WTC11 (cell line): ENCODE results near the gene RBBP4.
"Not testable (repeated sequence)": the region's sequence is repeated elsewhere in the genome, so short reads cannot be mapped to it uniquely, and the experiment has no call there.

Source experiments
- ATF1 ChIP-seq: sonication (generic); formaldehyde crosslinking; IDR thresholded peaks from 2 replicates; pipeline ENCODE4 v1.8.1; 2023; ENCODE audit warnings: mild to moderate bottlenecking, moderate library complexity, missing genetic modification reagents
- CBFB ChIP-seq: sonication (generic); formaldehyde crosslinking; IDR thresholded peaks from 2 replicates; pipeline ENCODE4 v1.8.1; 2022; ENCODE audit warnings: mild to moderate bottlenecking, low read depth, missing genetic modification reagents
- JUN ChIP-seq: sonication (generic); formaldehyde crosslinking; IDR thresholded peaks from 2 replicates; pipeline ENCODE4 v1.8.0; 2023; ENCODE audit warnings: mild to moderate bottlenecking, missing genetic modification reagents
- MXD4 ChIP-seq: fragments of 250-450 bp; sonication (Bioruptor Pico); IDR thresholded peaks from 2 replicates; pipeline ENCODE4 v1.8.0; 2021; ENCODE audit warnings: mild to moderate bottlenecking, moderate library complexity, borderline replicate concordance
- NR3C1 ChIP-seq: sonication (generic); formaldehyde crosslinking; conservative IDR thresholded peaks from 2 replicates; pipeline ENCODE4 v1.8.1; 2023; ENCODE audit warnings: low read depth, mild to moderate bottlenecking, missing genetic modification reagents
- TF ChIP-seq, protein P1 (sequence below): fragments of 200-600 bp; IDR thresholded peaks from 2 replicates; pipeline ENCODE4 v1.8.0; 2022; ENCODE audit warnings: antibody characterized with exemption
- TF ChIP-seq, protein P2 (sequence below): sonication (generic); formaldehyde crosslinking; IDR thresholded peaks from 2 replicates; pipeline ENCODE4 v1.8.1; 2023; ENCODE audit warnings: mild to moderate bottlenecking, moderate library complexity, missing genetic modification reagents
- TF ChIP-seq, protein P3 (sequence below): fragments of 250-450 bp; sonication (Bioruptor Pico); IDR thresholded peaks from 2 replicates; pipeline ENCODE4 v2.1.2; 2022; ENCODE audit warnings: mild to moderate bottlenecking, moderate library complexity
- TF ChIP-seq, protein P4 (sequence below): fragments of 250-450 bp; sonication (Bioruptor Pico); IDR thresholded peaks from 2 replicates; pipeline ENCODE4 v1.8.0; 2021; ENCODE audit warnings: mild to moderate bottlenecking

DNA sequence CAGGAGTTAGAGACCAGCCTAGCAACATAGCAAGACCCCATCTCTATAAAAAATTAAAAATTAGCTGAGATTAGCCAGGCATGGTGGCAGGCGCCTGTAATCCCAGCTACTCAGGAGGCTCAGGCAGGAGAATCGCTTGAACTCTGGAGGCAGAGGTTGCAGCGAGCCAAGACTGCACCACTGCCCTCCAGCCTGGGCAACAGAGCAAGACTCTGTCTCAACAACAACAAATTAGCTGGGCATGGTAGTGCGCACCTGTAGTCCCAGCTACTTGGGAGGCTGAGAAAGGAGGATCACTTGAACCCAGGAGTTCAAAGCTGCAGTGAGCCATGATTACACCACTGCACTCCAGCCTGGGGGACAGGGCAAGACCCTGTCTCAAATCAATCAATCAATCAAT is 20.8 kb upstream of the RBBP4 start:
- TF ChIP-seq, protein P1, sequence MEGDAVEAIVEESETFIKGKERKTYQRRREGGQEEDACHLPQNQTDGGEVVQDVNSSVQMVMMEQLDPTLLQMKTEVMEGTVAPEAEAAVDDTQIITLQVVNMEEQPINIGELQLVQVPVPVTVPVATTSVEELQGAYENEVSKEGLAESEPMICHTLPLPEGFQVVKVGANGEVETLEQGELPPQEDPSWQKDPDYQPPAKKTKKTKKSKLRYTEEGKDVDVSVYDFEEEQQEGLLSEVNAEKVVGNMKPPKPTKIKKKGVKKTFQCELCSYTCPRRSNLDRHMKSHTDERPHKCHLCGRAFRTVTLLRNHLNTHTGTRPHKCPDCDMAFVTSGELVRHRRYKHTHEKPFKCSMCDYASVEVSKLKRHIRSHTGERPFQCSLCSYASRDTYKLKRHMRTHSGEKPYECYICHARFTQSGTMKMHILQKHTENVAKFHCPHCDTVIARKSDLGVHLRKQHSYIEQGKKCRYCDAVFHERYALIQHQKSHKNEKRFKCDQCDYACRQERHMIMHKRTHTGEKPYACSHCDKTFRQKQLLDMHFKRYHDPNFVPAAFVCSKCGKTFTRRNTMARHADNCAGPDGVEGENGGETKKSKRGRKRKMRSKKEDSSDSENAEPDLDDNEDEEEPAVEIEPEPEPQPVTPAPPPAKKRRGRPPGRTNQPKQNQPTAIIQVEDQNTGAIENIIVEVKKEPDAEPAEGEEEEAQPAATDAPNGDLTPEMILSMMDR: not testable (repeated sequence)
- TF ChIP-seq, protein P2, sequence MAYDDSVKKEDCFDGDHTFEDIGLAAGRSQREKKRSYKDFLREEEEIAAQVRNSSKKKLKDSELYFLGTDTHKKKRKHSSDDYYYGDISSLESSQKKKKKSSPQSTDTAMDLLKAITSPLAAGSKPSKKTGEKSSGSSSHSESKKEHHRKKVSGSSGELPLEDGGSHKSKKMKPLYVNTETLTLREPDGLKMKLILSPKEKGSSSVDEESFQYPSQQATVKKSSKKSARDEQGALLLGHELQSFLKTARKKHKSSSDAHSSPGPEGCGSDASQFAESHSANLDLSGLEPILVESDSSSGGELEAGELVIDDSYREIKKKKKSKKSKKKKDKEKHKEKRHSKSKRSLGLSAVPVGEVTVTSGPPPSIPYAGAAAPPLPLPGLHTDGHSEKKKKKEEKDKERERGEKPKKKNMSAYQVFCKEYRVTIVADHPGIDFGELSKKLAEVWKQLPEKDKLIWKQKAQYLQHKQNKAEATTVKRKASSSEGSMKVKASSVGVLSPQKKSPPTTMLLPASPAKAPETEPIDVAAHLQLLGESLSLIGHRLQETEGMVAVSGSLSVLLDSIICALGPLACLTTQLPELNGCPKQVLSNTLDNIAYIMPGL (CRISPR knock-in tag): not testable (repeated sequence)
- TF ChIP-seq JUN; ATF1 (CRISPR knock-in tag); NR3C1 (CRISPR knock-in tag); CBFB (CRISPR knock-in tag); MXD4 (CRISPR knock-in tag): not testable (repeated sequence)
- TF ChIP-seq, protein P3, sequence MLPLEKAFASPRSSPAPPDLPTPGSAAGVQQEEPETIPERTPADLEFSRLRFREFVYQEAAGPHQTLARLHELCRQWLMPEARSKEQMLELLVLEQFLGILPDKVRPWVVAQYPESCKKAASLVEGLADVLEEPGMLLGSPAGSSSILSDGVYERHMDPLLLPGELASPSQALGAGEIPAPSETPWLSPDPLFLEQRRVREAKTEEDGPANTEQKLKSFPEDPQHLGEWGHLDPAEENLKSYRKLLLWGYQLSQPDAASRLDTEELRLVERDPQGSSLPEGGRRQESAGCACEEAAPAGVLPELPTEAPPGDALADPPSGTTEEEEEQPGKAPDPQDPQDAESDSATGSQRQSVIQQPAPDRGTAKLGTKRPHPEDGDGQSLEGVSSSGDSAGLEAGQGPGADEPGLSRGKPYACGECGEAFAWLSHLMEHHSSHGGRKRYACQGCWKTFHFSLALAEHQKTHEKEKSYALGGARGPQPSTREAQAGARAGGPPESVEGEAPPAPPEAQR (CRISPR knock-in tag): not testable (repeated sequence)
- TF ChIP-seq, protein P4, sequence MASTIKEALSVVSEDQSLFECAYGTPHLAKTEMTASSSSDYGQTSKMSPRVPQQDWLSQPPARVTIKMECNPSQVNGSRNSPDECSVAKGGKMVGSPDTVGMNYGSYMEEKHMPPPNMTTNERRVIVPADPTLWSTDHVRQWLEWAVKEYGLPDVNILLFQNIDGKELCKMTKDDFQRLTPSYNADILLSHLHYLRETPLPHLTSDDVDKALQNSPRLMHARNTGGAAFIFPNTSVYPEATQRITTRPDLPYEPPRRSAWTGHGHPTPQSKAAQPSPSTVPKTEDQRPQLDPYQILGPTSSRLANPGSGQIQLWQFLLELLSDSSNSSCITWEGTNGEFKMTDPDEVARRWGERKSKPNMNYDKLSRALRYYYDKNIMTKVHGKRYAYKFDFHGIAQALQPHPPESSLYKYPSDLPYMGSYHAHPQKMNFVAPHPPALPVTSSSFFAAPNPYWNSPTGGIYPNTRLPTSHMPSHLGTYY: not testable (repeated sequence)
